ENCODE results near the gene MYO16.

DNA sequence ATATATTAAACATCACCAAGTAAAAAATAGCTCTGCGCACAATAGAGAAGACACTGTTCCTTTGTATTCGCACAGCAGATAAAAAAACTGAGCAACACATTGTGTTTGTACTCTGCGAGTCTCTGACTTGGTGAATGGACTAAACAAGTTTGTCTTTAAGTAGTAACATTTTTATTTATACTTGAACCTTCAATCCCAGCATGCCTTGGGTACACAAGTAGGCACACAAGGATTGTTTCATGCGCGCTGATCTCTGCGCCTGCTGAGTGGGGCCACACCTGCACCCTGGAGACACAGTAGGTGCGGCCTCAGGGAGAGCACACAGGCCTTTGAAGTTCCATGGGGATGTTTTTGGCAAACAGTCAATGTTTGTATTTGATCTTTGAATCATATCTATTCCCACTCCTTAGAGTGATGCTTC is 318.9 kb downstream of the MYO16 start:
- TF ChIP-seq POLR2A (IDR thresholded peaks at IDR 0.05): no peak
- TF ChIP-seq, protein P1, sequence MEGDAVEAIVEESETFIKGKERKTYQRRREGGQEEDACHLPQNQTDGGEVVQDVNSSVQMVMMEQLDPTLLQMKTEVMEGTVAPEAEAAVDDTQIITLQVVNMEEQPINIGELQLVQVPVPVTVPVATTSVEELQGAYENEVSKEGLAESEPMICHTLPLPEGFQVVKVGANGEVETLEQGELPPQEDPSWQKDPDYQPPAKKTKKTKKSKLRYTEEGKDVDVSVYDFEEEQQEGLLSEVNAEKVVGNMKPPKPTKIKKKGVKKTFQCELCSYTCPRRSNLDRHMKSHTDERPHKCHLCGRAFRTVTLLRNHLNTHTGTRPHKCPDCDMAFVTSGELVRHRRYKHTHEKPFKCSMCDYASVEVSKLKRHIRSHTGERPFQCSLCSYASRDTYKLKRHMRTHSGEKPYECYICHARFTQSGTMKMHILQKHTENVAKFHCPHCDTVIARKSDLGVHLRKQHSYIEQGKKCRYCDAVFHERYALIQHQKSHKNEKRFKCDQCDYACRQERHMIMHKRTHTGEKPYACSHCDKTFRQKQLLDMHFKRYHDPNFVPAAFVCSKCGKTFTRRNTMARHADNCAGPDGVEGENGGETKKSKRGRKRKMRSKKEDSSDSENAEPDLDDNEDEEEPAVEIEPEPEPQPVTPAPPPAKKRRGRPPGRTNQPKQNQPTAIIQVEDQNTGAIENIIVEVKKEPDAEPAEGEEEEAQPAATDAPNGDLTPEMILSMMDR (IDR thresholded peaks at IDR 0.05): no peak

Measured in ovary (tissue), 3 donors.